Epithelial cell of proximal tubule (primary cell): ENCODE results near the gene PNRC2. TPM values are rescaled to one million over a fixed set of nuclear protein-coding genes. Genes with fewer than 3 reads are reported as not detected.

Experiments used
- DNase-seq: peaks from one replicate; pipeline ENCODE4 v3.0.0-alpha.2; 2011; ENCODE audit warnings: low read depth
- H3K4me3 ChIP-seq: 2 replicates; pipeline ENCODE4 v1.5.1; 2011; ENCODE audit warnings: low read depth, mild to moderate bottlenecking, low read length
- CTCF ChIP-seq: conservative IDR thresholded peaks from 2 replicates; pipeline ENCODE4 v1.5.1; 2012; ENCODE audit warnings: low read depth, mild to moderate bottlenecking, low read length
- total RNA-seq: library from RNA; depleted of rRNA; stranded (reverse); fragments of >200 nt; gene quantifications from 2 replicates; pipeline ENCODE4 v1.2.3, GENCODE V29; 2015

The PNRC2 gene
- total RNA-seq, 1 donor from 2014 or later: 92.1 TPM

GRCh38 chr1:23995431-23995837 lies 35.8 kb downstream of the PNRC2 start:
- H3K4me3 ChIP-seq: no peak overlapping the region
- no peak for TF ChIP-seq CTCF
- DNase-seq: no peak

GRCh38 chr1:23996700-23997229 lies 37.1 kb downstream of the PNRC2 start:
- TF ChIP-seq CTCF: no peak
- H3K4me3 ChIP-seq: no peak overlapping the region
- no peak for DNase-seq

- TF ChIP-seq CTCF: no peak
- no peak overlapping the region for H3K4me3 ChIP-seq
- no peak for DNase-seq
Measured at GRCh38 chr1:23997812-23998211, 38.2 kb downstream of the PNRC2 start.

GRCh38 chr1:23999156-23999671 lies 39.6 kb downstream of the PNRC2 start:
- TF ChIP-seq CTCF: no peak
- DNase-seq: no peak
- no peak overlapping the region for H3K4me3 ChIP-seq

- H3K4me3 ChIP-seq: no peak overlapping the region
- no peak for DNase-seq
- no peak for TF ChIP-seq CTCF
Measured at GRCh38 chr1:24002695-24003094, 43.1 kb downstream of the PNRC2 start.

- DNase-seq: no peak
- TF ChIP-seq CTCF: no peak
- H3K4me3 ChIP-seq: no peak overlapping the region
Measured at GRCh38 chr1:24003331-24003972, 43.8 kb downstream of the PNRC2 start.

GRCh38 chr1:24004132-24004531 lies 44.5 kb downstream of the PNRC2 start:
- TF ChIP-seq CTCF: no peak
- no peak for DNase-seq
- no peak overlapping the region for H3K4me3 ChIP-seq
